ENCODE measurements around the gene CDK5RAP1.

The CDK5RAP1 gene

DNA sequence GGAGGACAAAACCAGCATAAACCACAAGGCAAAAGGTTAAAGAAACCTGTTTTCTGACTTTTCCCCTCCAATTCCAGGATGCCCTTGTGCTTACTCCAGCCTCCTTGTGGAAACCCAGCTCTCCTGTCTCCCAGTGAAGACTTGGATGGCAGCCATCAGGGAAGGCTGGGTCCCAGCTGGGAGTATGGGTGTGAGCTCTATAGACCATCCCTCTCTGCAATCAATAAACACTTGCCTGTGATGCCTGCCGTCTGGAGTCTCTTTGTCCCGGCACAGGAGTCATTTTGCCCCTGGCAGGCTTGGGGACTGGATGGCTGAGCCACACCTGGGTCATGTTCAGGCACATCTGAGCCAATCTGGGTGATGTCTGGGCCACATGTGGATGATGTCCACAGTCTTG lies 91.7 kb downstream of the CDK5RAP1 start:
- Histone ChIP-seq H3K4me1 (ENCODE audit: control insufficient read depth, low read length) (no peaks in the 10 kb centered on the region), H3K4me2 (ENCODE audit: low read length) (no peak overlapping the region), H3K79me2 (ENCODE audit: control insufficient read depth, low read length) (no peaks in the 10 kb centered on the region), H3K4me3 (ENCODE audit: low read length) (no peak overlapping the region), H3K27ac (ENCODE audit: low read depth, low read length) (no peak overlapping the region), H3K27me3 (ENCODE audit: control insufficient read depth, low read length) (no peaks in the 10 kb centered on the region), H4K20me1 (ENCODE audit: control insufficient read depth, insufficient read depth, low read depth, low read length) (no peaks in the 10 kb centered on the region), H3K9me2 (replicated peaks; ENCODE audit: control insufficient read depth, low read length) (no peaks in the 10 kb centered on the region), H3K9me3 (ENCODE audit: control insufficient read depth, insufficient read depth, low read length) (no peaks in the 10 kb centered on the region), H3K36me3 (ENCODE audit: control insufficient read depth, low read length) (no peaks in the 10 kb centered on the region), H3F3A (ENCODE audit: control insufficient read depth, insufficient read depth) (no peaks in the 10 kb centered on the region)
- TF ChIP-seq CTCF (IDR thresholded peaks at IDR 0.05; ENCODE audit: low read depth, low read length, poor library complexity, severe bottlenecking) (no peak), EZH2phosphoT487 (IDR thresholded peaks at IDR 0.05; ENCODE audit: borderline replicate concordance, low read length) (no peak)
